GM18507 (cell line): ENCODE data around the gene DACH1.

Experiments used
- DNase-seq: peaks from one replicate; pipeline ENCODE4 v3.0.0; 2011; ENCODE audit warnings: low read depth; ENCODE audit not compliant: insufficient read length; ENCODE audit errors: extremely low spot score
- FAIRE-seq: peaks from 2 replicates; lab custom pipeline; 2011; peaks lifted over from hg19 to GRCh38; lab: Jason Lieb, UNC

Gene DACH1

GRCh38 chr13:71610876-71611275 lies 256.1 kb downstream of the DACH1 start:
- FAIRE-seq = no peak

DNA sequence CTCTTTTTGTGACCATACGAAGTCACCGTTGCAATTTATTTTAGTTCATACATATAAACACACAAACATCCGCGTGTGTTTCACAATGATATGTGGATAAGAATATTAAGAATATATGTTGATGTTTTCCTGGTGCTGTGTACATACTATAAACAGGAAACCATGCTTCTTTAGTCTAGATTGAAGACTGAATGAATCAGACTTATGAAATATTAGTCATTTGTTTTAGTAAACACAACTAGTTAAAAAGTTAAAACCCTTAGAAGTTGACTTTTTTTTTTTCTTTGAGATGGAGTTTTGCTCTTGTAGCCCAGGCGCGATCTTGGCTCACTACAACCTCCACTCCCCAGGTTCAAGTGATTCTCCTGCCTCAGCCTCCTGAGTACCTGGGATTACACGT lies 257.7 kb downstream of the DACH1 start:
- no peak for DNase-seq
- no peak for FAIRE-seq

More at GRCh38 chr13:71610876-71611275, 256.1 kb downstream of the DACH1 start:
- DNase-seq = no peak

GRCh38 chr13:71607575-71607974 lies 259.4 kb downstream of the DACH1 start:
- DNase-seq (no peak), FAIRE-seq (no peak)

- DNase-seq = no peak
- FAIRE-seq = no peak
Measured at GRCh38 chr13:71606818-71607217, 260.2 kb downstream of the DACH1 start.

DNA sequence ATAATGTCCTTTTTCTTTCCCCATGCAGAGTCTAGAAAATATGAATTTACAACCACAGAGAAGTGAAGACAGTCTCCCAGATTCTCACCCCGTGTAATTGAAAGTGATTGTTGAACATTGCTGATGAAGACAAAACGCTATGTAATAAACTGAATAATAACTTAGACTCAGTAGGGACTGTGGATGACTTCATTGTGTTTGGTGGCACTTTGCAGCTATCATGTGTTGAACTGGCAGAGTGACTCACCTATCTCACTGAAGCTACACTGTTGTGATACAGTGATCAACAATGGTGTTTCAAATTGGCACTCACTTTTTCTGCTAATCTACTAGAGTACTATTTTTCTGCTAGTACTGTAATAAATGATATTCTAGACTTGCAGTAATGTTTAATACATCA lies 261.3 kb downstream of the DACH1 start:
- FAIRE-seq (no peak), DNase-seq (no peak)

- DNase-seq (no peak), FAIRE-seq (no peak)
Measured at GRCh38 chr13:71603255-71603654, 263.7 kb downstream of the DACH1 start.

DNA sequence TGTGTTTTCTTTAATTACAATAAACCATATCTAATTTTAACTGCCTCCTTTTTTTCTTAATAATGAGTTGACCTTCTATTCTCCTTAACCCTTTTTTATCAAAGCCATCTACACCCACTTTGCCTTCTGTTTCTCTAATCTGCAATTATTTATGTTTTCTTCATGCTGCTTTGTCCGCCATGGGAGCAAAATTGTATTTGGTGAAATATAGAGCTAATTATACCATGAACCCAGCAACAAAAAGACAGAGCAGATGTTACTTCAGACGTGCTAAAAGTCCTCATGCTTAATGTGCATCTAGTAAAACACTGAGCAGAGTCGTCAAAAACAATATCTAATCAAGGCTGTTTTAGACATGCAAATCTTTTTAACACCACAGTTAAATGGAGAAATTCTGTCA lies 264.7 kb downstream of the DACH1 start:
- DNase-seq (no peak), FAIRE-seq (no peak)

DNA sequence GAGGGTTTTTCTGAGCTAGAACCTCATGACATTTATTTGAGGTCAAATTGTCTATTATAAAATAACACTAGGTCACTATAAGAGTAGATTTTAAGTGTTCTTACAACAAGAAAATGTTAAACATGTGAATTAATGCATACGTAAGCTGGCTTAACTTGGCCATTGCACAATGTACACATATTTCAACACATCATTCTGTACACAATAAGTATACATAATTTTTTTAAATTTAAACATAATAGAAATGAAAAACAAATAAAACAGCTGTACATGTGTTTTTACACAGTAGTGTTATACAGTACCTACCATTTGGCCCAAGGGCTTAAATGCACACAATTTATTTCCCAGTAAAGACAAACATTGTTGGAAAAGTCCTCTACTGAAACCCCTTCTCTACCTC lies 269.9 kb downstream of the DACH1 start:
- no peak for DNase-seq
- FAIRE-seq = no peak

- DNase-seq (no peak), FAIRE-seq (no peak)
Measured at GRCh38 chr13:71596116-71596515, 270.9 kb downstream of the DACH1 start.

GRCh38 chr13:71593566-71593965 lies 273.4 kb downstream of the DACH1 start:
- DNase-seq (no peak), FAIRE-seq (no peak)

GRCh38 chr13:71591374-71591773 lies 275.6 kb downstream of the DACH1 start:
- FAIRE-seq = no peak
- no peak for DNase-seq

DNA sequence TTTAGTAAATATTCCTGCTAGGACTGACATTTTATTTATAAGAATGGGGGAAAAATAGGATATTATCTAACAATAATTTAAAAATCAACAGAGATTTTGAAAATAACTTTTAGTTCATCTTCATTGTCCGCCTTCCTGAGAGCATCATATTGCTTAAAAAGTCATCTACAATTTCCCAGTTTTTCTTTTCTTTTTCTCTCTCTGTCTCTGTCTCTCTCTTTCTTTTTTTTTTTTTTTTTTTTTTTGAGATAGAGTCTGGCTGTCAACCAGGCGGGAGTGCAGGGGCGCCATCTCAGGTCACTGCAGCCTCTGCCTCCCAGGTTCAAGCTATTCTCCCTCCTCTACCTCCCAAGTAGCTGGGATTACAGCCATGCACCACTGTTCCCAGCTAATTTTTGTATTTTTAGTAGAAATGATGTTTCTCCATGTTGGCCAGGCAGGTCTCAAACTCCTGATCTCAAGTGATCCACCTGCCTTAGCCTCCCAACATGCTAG lies 276.3 kb downstream of the DACH1 start:
- FAIRE-seq (no peak), DNase-seq (no peak)

DNA sequence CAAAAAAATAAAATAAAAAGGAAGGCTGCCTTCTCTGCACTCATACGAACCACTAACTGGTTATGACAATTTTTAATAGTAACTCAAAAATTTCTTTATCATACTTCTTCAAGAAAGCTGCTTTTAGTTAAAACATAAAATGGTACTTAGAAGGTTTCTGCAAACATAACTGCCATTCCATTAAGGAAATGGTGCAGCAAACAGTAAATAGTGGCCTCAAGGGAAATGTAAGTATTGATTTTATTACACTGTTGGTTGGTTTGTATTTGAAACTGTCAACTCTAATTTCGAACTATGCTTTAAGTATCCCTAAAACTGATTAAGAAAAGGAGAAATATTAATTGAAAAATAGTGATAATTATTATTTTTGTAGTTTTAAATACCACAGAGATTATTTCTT lies 278.0 kb downstream of the DACH1 start:
- DNase-seq (no peak), FAIRE-seq (no peak)

DNA sequence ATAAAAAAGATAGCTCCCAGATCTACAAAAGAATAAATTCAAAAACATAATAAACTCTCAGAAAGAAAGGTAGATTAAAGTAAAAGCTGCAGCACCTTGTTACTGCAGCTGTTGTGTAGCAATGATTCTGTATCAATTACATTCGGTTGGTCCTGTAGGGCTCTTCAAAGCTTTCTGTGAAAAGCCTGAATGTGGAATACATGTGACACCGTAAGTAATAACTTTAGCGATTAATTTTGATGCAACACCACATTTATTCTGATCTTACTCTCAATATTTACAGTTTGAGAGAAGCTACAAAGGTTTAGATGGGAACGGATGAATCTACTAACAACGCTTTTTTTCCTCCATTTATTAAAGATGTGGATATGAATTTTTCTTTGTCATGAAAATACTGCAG lies 279.2 kb downstream of the DACH1 start:
- DNase-seq = no peak
- FAIRE-seq = no peak

GRCh38 chr13:71587193-71587592 lies 279.8 kb downstream of the DACH1 start:
- DNase-seq = no peak
- FAIRE-seq = no peak

DNA sequence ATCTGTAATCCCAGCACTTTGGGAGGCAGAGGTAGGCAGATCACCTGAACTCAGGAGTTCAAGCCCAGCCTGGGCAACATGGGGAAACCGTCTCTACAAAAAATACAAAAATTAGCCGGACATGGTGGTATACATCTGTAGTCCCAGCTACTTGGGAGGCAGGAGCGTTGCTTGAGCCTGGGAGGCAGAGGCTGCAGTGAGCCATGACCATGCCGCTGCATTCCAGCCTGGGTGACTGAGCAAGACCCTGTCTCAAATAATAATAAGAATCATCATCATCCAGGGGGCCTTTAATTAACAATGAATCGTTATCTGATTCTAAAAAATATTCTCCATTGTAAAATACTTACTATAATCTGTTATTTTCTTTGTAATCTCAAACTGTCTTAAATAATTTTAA lies 283.4 kb downstream of the DACH1 start:
- FAIRE-seq (no peak), DNase-seq (no peak)

- no peak for FAIRE-seq
Measured at GRCh38 chr13:71580614-71581013, 286.4 kb downstream of the DACH1 start.

DNA sequence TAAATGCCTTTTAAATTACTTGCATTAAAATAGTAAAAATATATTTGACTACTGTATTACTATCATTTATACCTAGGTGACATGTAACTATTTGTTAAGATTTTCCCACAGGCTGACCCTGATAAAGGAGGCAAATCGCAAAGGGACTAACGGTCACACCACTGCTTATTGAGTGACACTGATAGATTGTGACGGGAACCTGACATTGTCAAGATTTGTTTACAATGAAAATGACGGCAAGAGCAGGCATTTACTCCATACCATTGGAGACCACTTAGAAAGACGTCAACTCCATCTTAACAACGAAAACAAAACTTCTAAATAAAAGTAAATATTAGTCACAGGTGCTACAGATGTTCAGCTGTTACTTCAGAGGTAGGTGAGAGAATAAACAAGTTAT lies 289.0 kb downstream of the DACH1 start:
- FAIRE-seq = no peak
- no peak for DNase-seq

More at GRCh38 chr13:71580614-71581013, 286.4 kb downstream of the DACH1 start:
- DNase-seq = no peak

DNA sequence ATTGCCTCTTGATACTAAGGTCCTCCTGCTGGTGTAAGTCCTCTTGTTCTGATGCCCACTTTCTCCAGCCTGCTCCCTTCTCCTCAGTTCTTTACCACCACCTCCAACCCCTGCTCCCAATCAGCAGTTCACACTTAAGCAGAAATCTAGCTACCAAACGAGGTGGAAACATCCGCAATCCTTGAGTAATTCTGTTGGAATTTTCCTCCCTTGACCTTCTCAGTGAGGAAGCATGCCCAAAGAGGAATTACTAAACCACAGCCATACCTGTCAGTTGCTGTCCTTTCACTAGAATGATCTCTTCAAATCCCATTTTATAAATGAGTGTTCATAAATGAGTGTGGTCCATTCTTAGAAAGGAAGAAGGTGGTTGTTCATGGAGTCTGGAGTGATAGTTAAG lies 289.9 kb downstream of the DACH1 start:
- no peak for FAIRE-seq
- no peak for DNase-seq

GRCh38 chr13:71576571-71576970 lies 290.4 kb downstream of the DACH1 start:
- no peak for FAIRE-seq
- DNase-seq = no peak

DNA sequence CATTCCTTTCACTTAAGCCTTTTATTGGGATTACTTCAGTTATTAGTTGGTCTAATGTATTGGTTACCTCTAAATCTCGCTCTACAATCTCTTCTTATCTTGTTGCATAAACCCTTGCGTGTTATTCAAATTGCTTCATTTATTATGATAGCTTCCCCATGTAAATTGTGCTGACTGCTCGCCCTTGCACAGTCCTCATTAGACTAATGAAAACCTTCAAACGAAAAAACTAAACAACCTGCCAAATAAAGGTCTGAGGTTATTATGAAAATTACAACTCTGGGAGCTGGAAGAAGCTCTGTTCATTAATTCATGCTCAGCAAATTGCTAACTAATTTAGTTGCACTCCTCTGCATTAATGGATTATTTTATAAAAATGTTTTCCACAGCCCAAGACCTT lies 320.1 kb downstream of the DACH1 start:
- FAIRE-seq (no peak), DNase-seq (no peak)

- no peak for FAIRE-seq
Measured at GRCh38 chr13:71540098-71540497, 326.9 kb downstream of the DACH1 start.

More at GRCh38 chr13:71540098-71540497, 326.9 kb downstream of the DACH1 start:
- DNase-seq = no peak
